IPS DF 6.9 (cell line): ENCODE data around the gene LSM3.

Experiments
- DNase-seq: peaks from one replicate; pipeline ENCODE4 v3.0.0-alpha.2; 2013; ENCODE audit warnings: low read depth, low spot score
- H3K27ac ChIP-seq: one replicate; pipeline ENCODE4 v1.5.1; 2013; ENCODE audit warnings: low read length, control low read depth
- H3K27me3 ChIP-seq: 2 replicates; pipeline ENCODE4 v1.6.1; 2013; ENCODE audit warnings: mild to moderate bottlenecking, low read length; ENCODE audit not compliant: control insufficient read depth, insufficient read depth
- H3K36me3 ChIP-seq: 2 replicates; pipeline ENCODE4 v1.6.1; 2013; ENCODE audit warnings: low read length; ENCODE audit not compliant: control insufficient read depth, insufficient read depth
- H3K4me1 ChIP-seq: 2 replicates; pipeline ENCODE4 v1.6.1; 2013; ENCODE audit warnings: low read length; ENCODE audit not compliant: control insufficient read depth, insufficient read depth
- H3K4me3 ChIP-seq: 2 replicates; pipeline ENCODE4 v1.5.1; 2013; ENCODE audit warnings: mild to moderate bottlenecking, low read length
- H3K9me3 ChIP-seq: 2 replicates; pipeline ENCODE4 v1.6.1; 2013; ENCODE audit warnings: low read length, inconsistent platforms; ENCODE audit not compliant: control insufficient read depth, insufficient read depth
- WGBS: extraction: QIAGEN DNeasy Blood & Tissue Kit; methylation state at CpG from one replicate; pipeline ENCODE4 v1.1.7; 2013; ENCODE audit warnings: mixed read lengths, missing lambda C conversion rate; ENCODE audit not compliant: insufficient read length, insufficient coverage; 5-methylcytosine and 5-hydroxymethylcytosine counted together

The LSM3 gene

DNA sequence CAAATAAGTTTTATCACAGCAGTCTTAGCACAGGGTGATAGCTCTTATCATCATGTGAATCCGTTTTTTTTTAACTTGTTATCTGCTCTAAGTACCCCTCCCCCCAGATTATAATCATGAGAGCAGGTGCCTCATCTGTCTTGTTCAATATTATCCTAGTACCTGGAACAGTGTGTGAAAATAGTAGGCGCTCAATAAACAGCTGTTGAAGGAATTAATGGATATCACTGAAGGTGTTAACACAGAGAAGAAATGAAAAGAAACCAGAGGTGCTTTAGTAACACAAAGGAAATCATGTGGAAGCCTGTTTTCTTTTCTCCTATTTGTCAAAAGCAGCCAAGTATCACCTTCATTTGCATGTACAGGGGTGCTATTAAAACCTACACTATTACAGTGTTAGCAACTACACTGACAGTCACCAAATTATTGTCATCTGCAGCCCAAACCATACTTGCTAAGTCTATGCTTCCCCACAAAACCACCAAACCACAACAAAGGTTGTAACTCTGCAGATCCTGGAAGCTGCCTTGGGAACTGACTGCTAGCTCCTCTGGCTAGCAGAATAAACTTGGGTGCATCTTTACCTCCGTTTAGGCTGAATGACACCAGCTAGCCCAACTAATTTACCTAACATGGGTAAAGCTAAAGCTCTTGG is 3.1 kb upstream of the LSM3 start:
- no CpG with 5 or more reads among the region's 3 CpGs for WGBS
- H3K9me3 ChIP-seq = no peaks in the 10 kb centered on the region
- no peaks in the 10 kb centered on the region for H3K4me1 ChIP-seq
- DNase-seq = no peak
- H3K36me3 ChIP-seq = peaks cover 6% of the 10 kb centered on the region; the same call in 1 of the 2 replicates
- no peaks in the 10 kb centered on the region for H3K27me3 ChIP-seq
- no peak overlapping the region for H3K4me3 ChIP-seq
- H3K27ac ChIP-seq = no peak overlapping the region

DNA sequence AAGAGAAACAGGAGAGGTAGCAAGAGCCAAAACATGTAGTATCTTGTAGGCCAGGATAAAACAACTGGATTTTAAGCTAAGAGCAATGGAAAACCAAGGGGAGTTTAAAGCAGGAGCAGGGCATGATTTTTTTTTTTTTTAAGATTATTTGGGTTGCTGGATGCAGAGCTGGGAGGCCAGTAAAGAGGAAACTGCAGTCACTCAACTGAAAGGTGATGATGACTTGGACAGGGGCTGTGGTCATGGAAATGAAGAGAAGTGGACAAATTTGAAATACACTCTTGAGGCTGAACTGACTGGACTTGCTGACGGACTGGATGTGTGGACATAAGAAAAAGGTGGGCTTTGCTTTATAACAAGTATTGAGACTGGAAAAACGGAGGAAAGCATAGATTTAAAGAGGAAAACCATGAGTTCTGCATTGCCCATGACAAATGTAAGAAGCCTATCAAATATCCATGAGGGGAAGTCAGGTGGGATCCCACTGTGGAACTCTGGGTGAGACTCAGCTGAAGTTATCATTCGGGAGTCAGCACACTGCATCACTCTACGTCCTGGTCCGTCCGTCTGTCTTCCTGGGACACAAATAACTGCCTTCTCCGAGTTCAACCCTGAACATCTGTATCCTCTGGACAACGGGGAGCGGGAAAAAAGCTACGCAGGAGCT is 904 bp upstream of the LSM3 start:
- peak overlapping the region; percentile 77 for H3K4me3 ChIP-seq
- no peaks in the 10 kb centered on the region for H3K27me3 ChIP-seq
- no peaks in the 10 kb centered on the region for H3K9me3 ChIP-seq
- H3K27ac ChIP-seq = no peak overlapping the region
- no CpG with 5 or more reads among the region's 10 CpGs for WGBS
- no peaks in the 10 kb centered on the region for H3K36me3 ChIP-seq
- no peak for DNase-seq
- no peaks in the 10 kb centered on the region for H3K4me1 ChIP-seq

DNA sequence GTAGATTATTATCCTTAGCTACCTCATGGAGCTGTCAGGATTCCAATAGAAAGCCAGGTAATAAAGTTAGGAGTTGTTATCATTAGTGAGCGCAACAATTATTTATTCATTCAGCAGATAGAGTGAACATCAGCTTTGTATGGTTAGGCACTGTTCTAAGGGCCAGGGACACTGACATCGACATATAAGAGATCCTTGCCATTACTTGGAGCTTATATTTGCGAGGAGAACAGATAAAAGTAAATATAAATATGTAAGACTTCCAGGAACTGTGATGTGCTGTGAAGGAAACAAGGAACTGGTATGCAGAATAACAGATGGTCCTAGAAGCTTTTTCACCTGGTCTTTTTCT is 473 bp downstream of the LSM3 start:
- H3K4me3 ChIP-seq = peak overlapping the region; percentile 81; the same call in 1 of the 2 replicates
- H3K9me3 ChIP-seq = no peaks in the 10 kb centered on the region
- no peak for DNase-seq
- no peaks in the 10 kb centered on the region for H3K27me3 ChIP-seq
- H3K36me3 ChIP-seq = peaks cover 3% of the 10 kb centered on the region; the same call in 1 of the 2 replicates
- H3K27ac ChIP-seq = no peak overlapping the region
- no peaks in the 10 kb centered on the region for H3K4me1 ChIP-seq
- no CpG with 5 or more reads among the region's 3 CpGs for WGBS

DNA sequence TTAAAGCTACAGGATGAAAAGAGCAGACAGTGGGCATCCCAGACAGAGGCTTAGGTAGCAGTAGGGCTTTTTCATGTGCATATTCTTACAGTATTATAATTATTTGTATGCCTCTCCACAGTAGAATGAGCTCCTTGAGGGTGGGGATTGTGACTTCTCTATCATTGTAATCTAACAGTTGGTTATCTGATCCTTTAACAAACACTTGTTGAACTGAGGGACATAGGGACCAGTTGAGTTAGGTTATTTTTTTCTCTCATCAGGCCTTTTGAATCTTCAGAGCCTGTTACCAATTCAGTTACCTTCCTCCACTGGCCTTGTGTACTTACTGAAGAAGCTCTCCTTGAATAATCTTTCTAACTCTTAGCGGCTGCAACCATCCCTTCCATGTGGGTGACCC is 1.2 kb downstream of the LSM3 start:
- no peaks in the 10 kb centered on the region for H3K27me3 ChIP-seq
- H3K9me3 ChIP-seq = no peaks in the 10 kb centered on the region
- H3K4me3 ChIP-seq = no peak overlapping the region
- H3K4me1 ChIP-seq = no peaks in the 10 kb centered on the region
- no peak overlapping the region for H3K27ac ChIP-seq
- DNase-seq = no peak
- no CpG with 5 or more reads among the region's 1 CpG for WGBS
- H3K36me3 ChIP-seq = peaks cover 3% of the 10 kb centered on the region; the same call in 1 of the 2 replicates

DNA sequence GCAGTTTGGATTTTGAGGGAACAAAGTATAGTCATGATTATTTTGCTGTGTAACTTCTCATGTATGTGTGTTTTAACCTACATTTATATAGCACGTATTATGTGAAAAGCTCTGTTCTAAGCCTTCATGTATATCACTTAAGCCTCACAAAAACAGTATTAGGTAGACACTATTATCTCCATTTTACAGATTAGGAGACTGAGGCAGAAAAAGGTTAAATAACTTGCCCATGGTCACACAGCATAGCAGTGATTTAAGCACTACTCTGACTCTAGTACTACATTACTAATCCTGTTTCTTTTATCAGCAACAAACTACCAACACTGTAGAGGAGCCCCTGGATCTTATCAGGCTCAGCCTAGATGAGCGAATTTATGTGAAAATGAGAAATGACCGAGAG is 2.6 kb downstream of the LSM3 start:
- peaks cover 3% of the 10 kb centered on the region; the same call in 1 of the 2 replicates for H3K36me3 ChIP-seq
- H3K4me1 ChIP-seq = no peaks in the 10 kb centered on the region
- H3K4me3 ChIP-seq = no peak overlapping the region
- WGBS = no CpG with 5 or more reads among the region's 3 CpGs
- no peaks in the 10 kb centered on the region for H3K27me3 ChIP-seq
- no peak for DNase-seq
- H3K27ac ChIP-seq = no peak overlapping the region
- H3K9me3 ChIP-seq = no peaks in the 10 kb centered on the region

DNA sequence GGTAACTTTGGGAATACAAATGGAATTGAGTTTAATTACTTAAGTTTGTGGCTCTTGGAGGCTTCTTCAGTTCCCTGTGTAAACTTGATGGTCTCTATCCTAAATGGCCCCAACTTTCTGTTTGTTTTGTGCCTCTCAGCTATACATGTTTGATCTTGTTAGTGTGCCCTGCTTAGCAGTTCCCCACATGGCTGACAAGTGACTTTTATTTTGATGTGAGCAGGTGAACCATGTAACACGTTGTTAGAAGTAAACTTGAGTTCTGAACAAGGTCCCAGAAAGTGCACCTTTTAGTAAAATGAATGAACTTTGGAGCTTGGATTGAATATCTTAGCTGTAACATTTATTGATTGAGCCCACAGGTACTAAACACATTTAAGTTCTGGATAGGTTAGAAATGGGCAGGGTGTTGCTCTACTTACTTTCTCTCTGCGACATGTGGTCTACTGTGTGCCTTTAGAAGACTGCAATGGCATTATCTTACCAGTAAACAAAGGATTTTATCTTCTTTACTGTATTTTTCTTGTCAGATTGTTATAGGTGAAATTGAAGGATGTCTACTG is 4.5 kb downstream of the LSM3 start:
- WGBS = no CpG with 5 or more reads among the region's 2 CpGs
- peaks cover 4% of the 10 kb centered on the region; the same call in 1 of the 2 replicates for H3K36me3 ChIP-seq

DNA sequence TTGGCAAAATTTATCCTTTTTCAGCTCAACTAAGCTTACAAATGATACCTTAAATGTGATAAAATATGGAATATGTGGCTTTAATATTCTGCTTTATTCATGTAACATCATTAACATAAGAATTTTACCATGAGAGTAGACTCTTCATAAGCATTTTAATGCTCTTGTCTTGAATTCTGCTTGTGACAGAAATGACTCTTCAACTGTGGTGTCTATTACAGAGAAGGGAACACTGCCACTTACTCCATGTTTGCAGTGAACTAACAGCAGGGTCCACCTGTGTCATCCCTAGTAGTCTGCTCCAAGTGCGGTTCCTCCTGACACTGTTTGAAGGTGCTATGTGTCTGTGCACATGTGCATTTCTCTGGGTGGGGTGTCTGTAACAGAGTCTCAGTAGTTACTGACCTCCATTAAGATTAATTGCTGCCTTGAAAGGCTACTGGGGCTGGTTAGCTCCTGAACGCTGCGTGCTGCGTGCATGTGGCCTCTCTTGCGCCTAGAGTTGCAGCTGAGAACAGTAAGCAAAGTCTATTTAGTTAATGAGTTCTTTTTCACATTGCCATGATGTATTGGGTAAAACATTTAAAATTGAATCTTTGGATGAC is 8.3 kb downstream of the LSM3 start:
- DNase-seq = no peak
- H3K27me3 ChIP-seq = no peaks in the 10 kb centered on the region
- no peak overlapping the region for H3K4me3 ChIP-seq
- WGBS = no CpG with 5 or more reads among the region's 5 CpGs
- no peaks in the 10 kb centered on the region for H3K9me3 ChIP-seq
- H3K36me3 ChIP-seq = peaks cover 4% of the 10 kb centered on the region; the same call in 1 of the 2 replicates
- no peak overlapping the region for H3K27ac ChIP-seq
- H3K4me1 ChIP-seq = no peaks in the 10 kb centered on the region

More for the DNA sequence above, 4.5 kb downstream of the LSM3 start:
- DNase-seq = no peak
- no peak overlapping the region for H3K27ac ChIP-seq
- no peaks in the 10 kb centered on the region for H3K9me3 ChIP-seq
- H3K4me3 ChIP-seq = no peak overlapping the region
- H3K27me3 ChIP-seq = no peaks in the 10 kb centered on the region
- H3K4me1 ChIP-seq = no peaks in the 10 kb centered on the region

DNA sequence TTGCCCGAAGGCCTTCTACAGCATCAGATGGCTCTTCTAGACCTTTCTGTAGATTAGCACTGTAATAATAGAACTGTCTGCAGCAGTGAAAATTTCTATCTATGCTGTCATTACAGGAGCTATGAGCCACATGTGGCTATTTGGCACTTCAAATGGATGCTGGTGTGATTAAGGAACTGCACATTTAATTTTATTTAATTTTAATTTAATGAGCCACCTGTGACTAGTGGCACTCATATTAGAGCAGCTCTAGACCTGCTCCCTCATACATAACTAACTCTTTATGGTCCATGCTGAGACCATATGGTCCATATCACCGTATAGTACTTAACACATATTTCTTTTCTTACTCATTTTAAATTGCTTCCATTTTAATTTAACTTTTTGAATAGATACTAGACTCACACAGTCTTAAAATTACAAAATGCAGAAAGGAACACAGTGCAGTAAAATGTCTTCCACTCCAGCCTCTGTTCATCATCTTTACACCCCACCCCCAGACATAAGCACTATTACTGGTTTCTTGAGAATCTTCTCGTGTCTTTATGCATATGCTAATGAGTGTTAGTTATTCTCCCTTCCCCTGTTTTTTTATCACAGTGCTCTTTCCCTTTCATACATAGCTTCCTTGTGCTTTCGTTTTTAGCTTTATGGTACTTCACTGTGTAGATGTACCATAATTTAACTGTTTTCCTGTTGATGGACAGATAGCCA is 9.6 kb downstream of the LSM3 start:
- no peaks in the 10 kb centered on the region for H3K27me3 ChIP-seq
- H3K9me3 ChIP-seq = no peaks in the 10 kb centered on the region
- no peak overlapping the region for H3K27ac ChIP-seq
- H3K36me3 ChIP-seq = peaks cover 4% of the 10 kb centered on the region; the same call in 1 of the 2 replicates
- no peak for DNase-seq
- 100% methylated on average over 1 of the region's 4 CpGs for WGBS
- no peak overlapping the region for H3K4me3 ChIP-seq
- no peaks in the 10 kb centered on the region for H3K4me1 ChIP-seq

DNA sequence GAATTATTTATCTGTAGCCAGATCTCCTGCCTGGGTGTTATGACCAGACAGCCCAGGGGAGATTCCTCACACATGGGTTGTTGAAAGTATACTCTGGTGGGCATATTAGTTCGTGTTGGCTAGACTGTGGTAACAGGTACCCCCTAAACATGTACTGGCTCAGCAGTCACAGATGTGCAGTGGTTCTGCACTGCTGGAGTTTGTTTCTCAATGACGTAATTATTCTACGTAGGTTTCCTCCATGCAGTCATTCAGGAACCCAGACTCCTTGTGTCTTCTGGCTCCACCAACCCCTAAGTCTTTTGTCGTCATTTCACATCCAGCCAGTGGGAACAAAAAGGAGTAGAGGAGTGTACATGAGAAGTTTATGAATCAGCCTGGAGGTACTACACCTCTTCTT is 16.2 kb downstream of the LSM3 start:
- Histone ChIP-seq H3K27me3 (no peaks in the 10 kb centered on the region), H3K4me1 (no peaks in the 10 kb centered on the region), H3K4me3 (no peak overlapping the region), H3K36me3 (peaks cover 6% of the 10 kb centered on the region; the same call in 1 of the 2 replicates), H3K27ac (no peak overlapping the region), H3K9me3 (no peaks in the 10 kb centered on the region)
- WGBS = no CpG with 5 or more reads among the region's 4 CpGs
- no peak for DNase-seq

DNA sequence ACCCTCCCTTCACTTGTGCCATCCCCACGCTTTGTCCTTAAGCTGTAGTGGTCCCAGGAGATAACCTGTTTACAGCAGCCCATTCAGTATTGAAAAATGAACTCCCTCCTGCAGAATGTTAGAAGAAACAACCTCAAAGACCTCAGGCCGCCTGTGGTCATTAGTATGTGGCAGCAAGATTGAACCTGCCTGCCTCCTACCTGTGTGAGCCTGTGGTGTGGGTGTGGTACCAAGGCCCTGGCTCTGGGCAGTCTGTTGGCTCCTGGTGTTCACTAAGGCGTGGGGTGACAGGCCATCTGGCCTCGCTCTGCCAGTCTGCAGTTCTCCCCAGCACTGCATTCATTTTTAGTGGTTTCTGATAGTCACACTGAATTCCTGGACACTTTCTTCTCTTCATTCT is 21.0 kb downstream of the LSM3 start:
- DNase-seq = no peak
- peaks cover 6% of the 10 kb centered on the region; the same call in 1 of the 2 replicates for H3K36me3 ChIP-seq
- WGBS = no CpG with 5 or more reads among the region's 4 CpGs

More for the DNA sequence above, 21.0 kb downstream of the LSM3 start:
- no peak overlapping the region for H3K27ac ChIP-seq
- H3K27me3 ChIP-seq = no peaks in the 10 kb centered on the region
- H3K9me3 ChIP-seq = no peaks in the 10 kb centered on the region
- no peaks in the 10 kb centered on the region for H3K4me1 ChIP-seq
- H3K4me3 ChIP-seq = no peak overlapping the region
